Measurements from ENCODE around the gene SBSN.

The SBSN gene

GRCh38 chr19:35531291-35531690, 3.2 kb upstream of the SBSN start:
- no peaks in the 10 kb centered on the region for H3K9me3 ChIP-seq (ENCODE audit: control insufficient read depth, insufficient read depth, low read length)
- no peak for DNase-seq (ENCODE audit: low read depth, low spot score)

GRCh38 chr19:35529241-35530218, 1.4 kb upstream of the SBSN start:
- no peak overlapping the region for H3K4me3 ChIP-seq (ENCODE audit: low read length)
- no peaks in the 10 kb centered on the region for H3K36me3 ChIP-seq (ENCODE audit: control insufficient read depth, insufficient read depth, low read length)
- no CpG with 5 or more reads among the region's 19 CpGs for WGBS (ENCODE audit: insufficient coverage, insufficient read length)
- no peak overlapping the region for H3K27ac ChIP-seq (ENCODE audit: low read length)
- no peak for DNase-seq (ENCODE audit: low read depth, low spot score)
- no peaks in the 10 kb centered on the region for H3K27me3 ChIP-seq (ENCODE audit: control insufficient read depth, insufficient read depth, low read length)
- peaks cover 4% of the 10 kb centered on the region for H3K4me1 ChIP-seq (ENCODE audit: control insufficient read depth, insufficient read depth, low read length)
- no peaks in the 10 kb centered on the region for H3K9me3 ChIP-seq (ENCODE audit: control insufficient read depth, insufficient read depth, low read length)

More at GRCh38 chr19:35531291-35531690, 3.2 kb upstream of the SBSN start:
- no peaks in the 10 kb centered on the region for H3K36me3 ChIP-seq (ENCODE audit: control insufficient read depth, insufficient read depth, low read length)
- H3K27me3 ChIP-seq (ENCODE audit: control insufficient read depth, insufficient read depth, low read length) = no peaks in the 10 kb centered on the region
- H3K4me1 ChIP-seq (ENCODE audit: control insufficient read depth, insufficient read depth, low read length) = peaks cover 2% of the 10 kb centered on the region; the same call in 1 of the 2 replicates
- no CpG with 5 or more reads among the region's 6 CpGs for WGBS (ENCODE audit: insufficient coverage, insufficient read length)
- H3K27ac ChIP-seq (ENCODE audit: low read length) = no peak overlapping the region
- no peak overlapping the region for H3K4me3 ChIP-seq (ENCODE audit: low read length)

GRCh38 chr19:35525873-35526272, 2.2 kb downstream of the SBSN start:
- H3K27me3 ChIP-seq (ENCODE audit: control insufficient read depth, insufficient read depth, low read length) = no peaks in the 10 kb centered on the region
- H3K4me3 ChIP-seq (ENCODE audit: low read length) = no peak overlapping the region
- H3K36me3 ChIP-seq (ENCODE audit: control insufficient read depth, insufficient read depth, low read length) = no peaks in the 10 kb centered on the region
- DNase-seq (ENCODE audit: low read depth, low spot score) = no peak
- WGBS (ENCODE audit: insufficient coverage, insufficient read length) = no CpG with 5 or more reads among the region's 4 CpGs
- H3K4me1 ChIP-seq (ENCODE audit: control insufficient read depth, insufficient read depth, low read length) = peaks cover 7% of the 10 kb centered on the region
- no peak overlapping the region for H3K27ac ChIP-seq (ENCODE audit: low read length)
- H3K9me3 ChIP-seq (ENCODE audit: control insufficient read depth, insufficient read depth, low read length) = no peaks in the 10 kb centered on the region

GRCh38 chr19:35524181-35524837, 3.8 kb downstream of the SBSN start:
- no peak for DNase-seq (ENCODE audit: low read depth, low spot score)
- H3K27me3 ChIP-seq (ENCODE audit: control insufficient read depth, insufficient read depth, low read length) = no peaks in the 10 kb centered on the region
- H3K36me3 ChIP-seq (ENCODE audit: control insufficient read depth, insufficient read depth, low read length) = no peaks in the 10 kb centered on the region
- WGBS (ENCODE audit: insufficient coverage, insufficient read length) = no CpG with 5 or more reads among the region's 11 CpGs
- peaks cover 7% of the 10 kb centered on the region for H3K4me1 ChIP-seq (ENCODE audit: control insufficient read depth, insufficient read depth, low read length)
- H3K4me3 ChIP-seq (ENCODE audit: low read length) = no peak overlapping the region
- no peak overlapping the region for H3K27ac ChIP-seq (ENCODE audit: low read length)
- no peaks in the 10 kb centered on the region for H3K9me3 ChIP-seq (ENCODE audit: control insufficient read depth, insufficient read depth, low read length)

GRCh38 chr19:35522745-35523327, 5.3 kb downstream of the SBSN start:
- peaks cover 7% of the 10 kb centered on the region for H3K4me1 ChIP-seq (ENCODE audit: control insufficient read depth, insufficient read depth, low read length)
- no peaks in the 10 kb centered on the region for H3K27me3 ChIP-seq (ENCODE audit: control insufficient read depth, insufficient read depth, low read length)
- H3K36me3 ChIP-seq (ENCODE audit: control insufficient read depth, insufficient read depth, low read length) = no peaks in the 10 kb centered on the region
- H3K4me3 ChIP-seq (ENCODE audit: low read length) = no peak overlapping the region
- no peak overlapping the region for H3K27ac ChIP-seq (ENCODE audit: low read length)
- H3K9me3 ChIP-seq (ENCODE audit: control insufficient read depth, insufficient read depth, low read length) = no peaks in the 10 kb centered on the region
- DNase-seq (ENCODE audit: low read depth, low spot score) = no peak
- no CpG with 5 or more reads among the region's 12 CpGs for WGBS (ENCODE audit: insufficient coverage, insufficient read length)

- Histone ChIP-seq H3K27ac (ENCODE audit: low read length) (no peak overlapping the region), H3K4me3 (ENCODE audit: low read length) (no peak overlapping the region), H3K9me3 (ENCODE audit: control insufficient read depth, insufficient read depth, low read length) (no peaks in the 10 kb centered on the region), H3K4me1 (ENCODE audit: control insufficient read depth, insufficient read depth, low read length) (peaks cover 7% of the 10 kb centered on the region), H3K27me3 (ENCODE audit: control insufficient read depth, insufficient read depth, low read length) (no peaks in the 10 kb centered on the region), H3K36me3 (ENCODE audit: control insufficient read depth, insufficient read depth, low read length) (no peaks in the 10 kb centered on the region)
- no CpG with 5 or more reads among the region's 16 CpGs for WGBS (ENCODE audit: insufficient coverage, insufficient read length)
- no peak for DNase-seq (ENCODE audit: low read depth, low spot score)
Observed at GRCh38 chr19:35521124-35521743, 6.9 kb downstream of the SBSN start.

- no peaks in the 10 kb centered on the region for H3K36me3 ChIP-seq (ENCODE audit: control insufficient read depth, insufficient read depth, low read length)
- no CpG with 5 or more reads among the region's 7 CpGs for WGBS (ENCODE audit: insufficient coverage, insufficient read length)
- DNase-seq (ENCODE audit: low read depth, low spot score) = no peak
- no peaks in the 10 kb centered on the region for H3K27me3 ChIP-seq (ENCODE audit: control insufficient read depth, insufficient read depth, low read length)
- H3K4me3 ChIP-seq (ENCODE audit: low read length) = no peak overlapping the region
- peaks cover 8% of the 10 kb centered on the region for H3K4me1 ChIP-seq (ENCODE audit: control insufficient read depth, insufficient read depth, low read length)
- H3K27ac ChIP-seq (ENCODE audit: low read length) = no peak overlapping the region
- H3K9me3 ChIP-seq (ENCODE audit: control insufficient read depth, insufficient read depth, low read length) = no peaks in the 10 kb centered on the region
Observed at GRCh38 chr19:35519291-35519690, 8.8 kb downstream of the SBSN start.

- H3K4me1 ChIP-seq (ENCODE audit: control insufficient read depth, insufficient read depth, low read length) = peaks cover 8% of the 10 kb centered on the region
- no peaks in the 10 kb centered on the region for H3K27me3 ChIP-seq (ENCODE audit: control insufficient read depth, insufficient read depth, low read length)
- no peak for DNase-seq (ENCODE audit: low read depth, low spot score)
- no peak overlapping the region for H3K4me3 ChIP-seq (ENCODE audit: low read length)
- H3K36me3 ChIP-seq (ENCODE audit: control insufficient read depth, insufficient read depth, low read length) = no peaks in the 10 kb centered on the region
- WGBS (ENCODE audit: insufficient coverage, insufficient read length) = no CpG with 5 or more reads among the region's 6 CpGs
- no peak overlapping the region for H3K27ac ChIP-seq (ENCODE audit: low read length)
- no peaks in the 10 kb centered on the region for H3K9me3 ChIP-seq (ENCODE audit: control insufficient read depth, insufficient read depth, low read length)
Observed at GRCh38 chr19:35518313-35518712, 9.8 kb downstream of the SBSN start.

GRCh38 chr19:35517342-35517741, 10.8 kb downstream of the SBSN start:
- Histone ChIP-seq H3K9me3 (ENCODE audit: control insufficient read depth, insufficient read depth, low read length) (no peaks in the 10 kb centered on the region), H3K27ac (ENCODE audit: low read length) (no peak overlapping the region), H3K27me3 (ENCODE audit: control insufficient read depth, insufficient read depth, low read length) (no peaks in the 10 kb centered on the region), H3K4me3 (ENCODE audit: low read length) (no peak overlapping the region), H3K36me3 (ENCODE audit: control insufficient read depth, insufficient read depth, low read length) (no peaks in the 10 kb centered on the region), H3K4me1 (ENCODE audit: control insufficient read depth, insufficient read depth, low read length) (peaks cover 7% of the 10 kb centered on the region)
- no peak for DNase-seq (ENCODE audit: low read depth, low spot score)
- WGBS (ENCODE audit: insufficient coverage, insufficient read length) = no CpG with 5 or more reads among the region's 2 CpGs

GRCh38 chr19:35516310-35516709, 11.8 kb downstream of the SBSN start:
- WGBS (ENCODE audit: insufficient coverage, insufficient read length) = no CpG with 5 or more reads among the region's 3 CpGs
- no peaks in the 10 kb centered on the region for H3K9me3 ChIP-seq (ENCODE audit: control insufficient read depth, insufficient read depth, low read length)

More at GRCh38 chr19:35516310-35516709, 11.8 kb downstream of the SBSN start:
- Histone ChIP-seq H3K4me1 (ENCODE audit: control insufficient read depth, insufficient read depth, low read length) (peaks cover 7% of the 10 kb centered on the region), H3K27ac (ENCODE audit: low read length) (no peak overlapping the region), H3K36me3 (ENCODE audit: control insufficient read depth, insufficient read depth, low read length) (no peaks in the 10 kb centered on the region), H3K4me3 (ENCODE audit: low read length) (no peak overlapping the region), H3K27me3 (ENCODE audit: control insufficient read depth, insufficient read depth, low read length) (no peaks in the 10 kb centered on the region)
- no peak for DNase-seq (ENCODE audit: low read depth, low spot score)

Data from iPS DF 6.9 (cell line).